Right lobe of liver (tissue), 6 donors: ENCODE measurements around the gene RIC8A. TPM values are rescaled to one million over a fixed set of nuclear protein-coding genes. Genes with fewer than 3 reads are reported as not detected.

Experiments used
- ATAC-seq, 4 donors: fragments of 200-7000 bp; cut with Tn5 transposase; one replicate each; pipeline ENCODE4 v1.9.1; 2020; ENCODE audit warnings: mild to moderate bottlenecking in 4 of 4, moderate library complexity in 4 of 4
- DNase-seq, 3 donors: peaks; one replicate each; pipeline ENCODE4 v3.0.0-alpha.2; 2020
- H3K27ac ChIP-seq, 3 donors: fragments of 200-600 bp; one replicate each; pipeline ENCODE4 v1.8.0; 2022
- H3K27me3 ChIP-seq, 2 donors: fragments of 200-600 bp; one replicate each; pipeline ENCODE4 v1.8.0; 2022
- H3K36me3 ChIP-seq, 4 donors: fragments of 200-600 bp; sonication (generic) in 1 of 4; one replicate each; pipeline versions ENCODE4 v1.5.1 to v1.8.0; 2017 to 2022; ENCODE audit warnings: control low read depth in 1 of 4
- H3K4me1 ChIP-seq, 4 donors: fragments of 200-600 bp; sonication (generic) in 1 of 4; one replicate each; pipeline versions ENCODE4 v1.5.1 to v1.8.0; 2017 to 2022; ENCODE audit warnings: control low read depth in 1 of 4
- H3K4me3 ChIP-seq, 3 donors: fragments of 200-600 bp; one replicate each; pipeline ENCODE4 v1.8.0; 2022
- H3K9me3 ChIP-seq, 4 donors: fragments of 200-600 bp; sonication (generic) in 1 of 4; one replicate each; pipeline versions ENCODE4 v1.5.1 to v1.8.0; 2017 to 2022; ENCODE audit warnings: control low read depth in 1 of 4
- CTCF ChIP-seq, 4 donors: fragments of 200-600 bp in 3 of 4; fragments of 450-650 bp in 1 of 4; IDR thresholded peaks; one replicate each; pipeline versions ENCODE4 v1.5.1 to v1.8.0; 2016 to 2022; ENCODE audit warnings: antibody characterized with exemption in 4 of 4, mild to moderate bottlenecking in 2 of 4
- POLR2A ChIP-seq: fragments of 450-650 bp; IDR thresholded peaks from one replicate; pipeline ENCODE4 v1.6.1; 2017; ENCODE audit warnings: antibody characterized with exemption, mild to moderate bottlenecking
- WGBS: methylation state at CpG from one replicate; pipeline ENCODE4 v1.1.6; 2018; ENCODE audit warnings: low coverage, low lambda C conversion rate; ENCODE audit not compliant: insufficient coverage; ENCODE audit errors: missing lambda C conversion rate; 5-methylcytosine and 5-hydroxymethylcytosine counted together
- intact Hi-C, 2 donors: fragments of 100-400 bp; cut with DNase I; formaldehyde crosslinking; loops; one replicate each; pipeline versions ENCODE4 v1.11.2 to v1.14.1; 2022
- total RNA-seq, 6 experiments: library from RNA; depleted of rRNA in 2 of 6; stranded (reverse); fragments of >200 nt in 2 of 6; fragmentation: NEBNext Ultra II Directional in 3 of 6; extraction: Animal tissue kit (Norgen Biotek cat#: 25700) in 3 of 6; gene quantifications; one replicate each; pipeline versions ENCODE4 v1.1.0 to v1.2.4, GENCODE V29; 2016 to 2023
- donor health status: DM: no; HTN: yes; CAD: no.
- donor health status: DM: no; HTN: no; CAD: no.
- donor health status: DM: no; HTN: no; CAD: no.
- donor health status: DM: no; HTN: yes; CAD: no.
- donor health status: DM: no; HTN: yes; CAD: no.

The RIC8A gene
- total RNA-seq, 6 experiments from 2014 or later, result 29.7 to 54.0 (median 32.4) TPM

- no peaks in the 10 kb centered on the region for H3K9me3 ChIP-seq
- no peaks in the 10 kb centered on the region for H3K27me3 ChIP-seq
- no peak overlapping the region for H3K4me3 ChIP-seq
- 60% methylated on average over 1 of the region's 8 CpGs for WGBS
- no peak overlapping the region for H3K27ac ChIP-seq
- H3K36me3 ChIP-seq, result peaks cover 0 to 54% (median 22%) of the 10 kb centered on the region in 4 donors
- DNase-seq (no peak), ATAC-seq (no peak)
- TF ChIP-seq CTCF (IDR thresholded peaks at IDR 0.05), result no peak
- no peak for TF ChIP-seq POLR2A
- intact Hi-C loops, result loop anchor here in 1 of 2 donors (10.0 kb wide), 1 partner anchor 112 kb away; the partner anchor contains the start of gene B4GALNT4
- no peaks in the 10 kb centered on the region for H3K4me1 ChIP-seq
Measured at GRCh38 chr11:252666-253065, 45.2 kb downstream of the RIC8A start.

GRCh38 chr11:253160-253885, 45.8 kb downstream of the RIC8A start:
- intact Hi-C loops, result loop anchor here in 1 of 2 donors (10.0 kb wide), 1 partner anchor 111 kb away; the partner anchor contains the start of gene B4GALNT4
- DNase-seq (no peak), ATAC-seq (peak in 1 of 4 donors; percentile 17)
- Histone ChIP-seq H3K4me1 (no peaks in the 10 kb centered on the region), H3K27ac (no peak overlapping the region), H3K27me3 (no peaks in the 10 kb centered on the region), H3K9me3 (no peaks in the 10 kb centered on the region), H3K36me3 (peaks cover 0 to 48% (median 19%) of the 10 kb centered on the region in 4 donors), H3K4me3 (no peak overlapping the region)
- WGBS, result 72% methylated on average over 7 of the region's 13 CpGs
- TF ChIP-seq POLR2A (no peak), CTCF (IDR thresholded peaks at IDR 0.05) (no peak)

GRCh38 chr11:253886-254270, 46.4 kb downstream of the RIC8A start:
- DNase-seq (no peak), ATAC-seq (peak in 1 of 4 donors; percentile 9)
- H3K4me3 ChIP-seq, result no peak overlapping the region
- no peaks in the 10 kb centered on the region for H3K27me3 ChIP-seq
- no peaks in the 10 kb centered on the region for H3K9me3 ChIP-seq
- peaks cover 0 to 42% (median 17%) of the 10 kb centered on the region in 4 donors for H3K36me3 ChIP-seq
- TF ChIP-seq POLR2A (no peak), CTCF (IDR thresholded peaks at IDR 0.05) (no peak)
- H3K4me1 ChIP-seq, result no peaks in the 10 kb centered on the region
- WGBS, result 93% methylated on average over 4 of the region's 5 CpGs
- no peak overlapping the region for H3K27ac ChIP-seq
- intact Hi-C loops, result loop anchor here in 1 of 2 donors (10.0 kb wide), 1 partner anchor 111 kb away; the partner anchor contains the start of gene B4GALNT4

- Histone ChIP-seq H3K27me3 (no peaks in the 10 kb centered on the region), H3K36me3 (peaks cover 0 to 32% (median 15%) of the 10 kb centered on the region in 4 donors), H3K4me3 (no peak overlapping the region), H3K27ac (no peak overlapping the region), H3K9me3 (no peaks in the 10 kb centered on the region), H3K4me1 (no peaks in the 10 kb centered on the region)
- WGBS, result 50% methylated on average over 3 of the region's 3 CpGs
- no peak for TF ChIP-seq CTCF (IDR thresholded peaks at IDR 0.05)
- TF ChIP-seq POLR2A, result no peak
- DNase-seq, result no peak
- ATAC-seq, result no peak
- intact Hi-C loops, result loop anchor here in 1 of 2 donors (10.0 kb wide), 1 partner anchor 110 kb away; the partner anchor contains the start of gene B4GALNT4
Measured at GRCh38 chr11:255176-255575, 47.7 kb downstream of the RIC8A start.
